Endometrial microvascular endothelial cells (primary cell): Measurements from ENCODE around the gene TAF6L. TPM values are rescaled to one million over a fixed set of nuclear protein-coding genes. Genes with fewer than 3 reads are reported as not detected.

Source experiments
- total RNA-seq: library from RNA; depleted of rRNA; stranded (reverse); fragments of >200 nt; gene quantifications from one replicate; pipeline ENCODE4 v1.2.3, GENCODE V29; 2015; ENCODE audit errors: inconsistent ontology term

TAF6L gene
- total RNA-seq, 1 donor from 2014 or later, result 22.1 TPM

Other genes with a start within 250 kb of the TAF6L start
- gene AHNAK, start 224.6 kb upstream of the TAF6L start, total RNA-seq, result 299 TPM
- 1,762 TPM for gene EEF1G, start 197.5 kb upstream of the TAF6L start, total RNA-seq
- gene TUT1, start 179.9 kb upstream of the TAF6L start, total RNA-seq, result 12.7 TPM
- gene MTA2, start 169.5 kb upstream of the TAF6L start, total RNA-seq, result 195 TPM
- gene EML3, start 158.6 kb upstream of the TAF6L start, total RNA-seq, result 42.1 TPM
- 8.0 TPM for gene ROM1, start 158.1 kb upstream of the TAF6L start, total RNA-seq
- gene B3GAT3, start 149.4 kb upstream of the TAF6L start, total RNA-seq, result 40.0 TPM
- 294 TPM for gene GANAB, start 124.8 kb upstream of the TAF6L start, total RNA-seq
- 35.2 TPM for gene INTS5, start 118.1 kb upstream of the TAF6L start, total RNA-seq
- 87.7 TPM for gene C11orf98, start 106.2 kb upstream of the TAF6L start, total RNA-seq
- gene CSKMT, start 106.1 kb upstream of the TAF6L start, total RNA-seq, result 3.9 TPM
- 12.4 TPM for gene UQCC3, start 99.7 kb upstream of the TAF6L start, total RNA-seq
- 5.8 TPM for gene LBHD1, start 99.1 kb upstream of the TAF6L start, total RNA-seq
- 89.8 TPM for gene UBXN1, start 92.3 kb upstream of the TAF6L start, total RNA-seq
- not detected for gene LRRN4CL, start 81.9 kb upstream of the TAF6L start, total RNA-seq
- 55.5 TPM for gene BSCL2, start 64.0 kb upstream of the TAF6L start, total RNA-seq
- not detected for gene GNG3, start 63.7 kb upstream of the TAF6L start, total RNA-seq
- gene HNRNPUL2, start 43.9 kb upstream of the TAF6L start, total RNA-seq, result 6.7 TPM
- 28.1 TPM for gene TTC9C, start 42.9 kb upstream of the TAF6L start, total RNA-seq
- gene ZBTB3, start 17.2 kb upstream of the TAF6L start, total RNA-seq, result 9.9 TPM
- gene POLR2G, start 9.8 kb upstream of the TAF6L start, total RNA-seq, result 85.5 TPM
- 91.6 TPM for gene TMEM179B, start 16.0 kb downstream of the TAF6L start, total RNA-seq
- 27.6 TPM for gene TMEM223, start 20.6 kb downstream of the TAF6L start, total RNA-seq
- 45.7 TPM for gene NXF1, start 34.0 kb downstream of the TAF6L start, total RNA-seq
- gene STX5, start 60.7 kb downstream of the TAF6L start, total RNA-seq, result 33.4 TPM
- not detected for gene TEX54, start 61.4 kb downstream of the TAF6L start, total RNA-seq
- gene WDR74, start 68.2 kb downstream of the TAF6L start, total RNA-seq, result 49.7 TPM
- 224 TPM for gene SLC3A2, start 109.5 kb downstream of the TAF6L start, total RNA-seq
- gene CHRM1, start 150.0 kb downstream of the TAF6L start, total RNA-seq, result not detected
- gene SLC22A6, start 213.6 kb downstream of the TAF6L start, total RNA-seq, result not detected
- not detected for gene SLC22A8, start 244.4 kb downstream of the TAF6L start, total RNA-seq